ENCODE measurements around the gene FYN.

GRCh38 chr6:111794300-111794699, 79.0 kb downstream of the FYN start:
- TF ChIP-seq POLR2A (IDR thresholded peaks at IDR 0.05; ENCODE audit: low read depth), result no peak
- TF ChIP-seq CTCF (IDR thresholded peaks at IDR 0.05), result no peak
- TF ChIP-seq POLR2AphosphoS5 (IDR thresholded peaks at IDR 0.05), result no peak

Data from esophagus muscularis mucosa (tissue), 3 donors.